Kasumi-1 (cell line): ENCODE data around the gene SLC6A17.

Experiments
- DNase-seq, 2 experiments: peaks; one replicate each; lab custom pipeline; 2025; lab: John Stamatoyannopoulos, UW

SLC6A17 gene

GRCh38 chr1:110242062-110242461 lies 91.8 kb downstream of the SLC6A17 start:
- DNase-seq: no peak

GRCh38 chr1:110242731-110243130 lies 92.4 kb downstream of the SLC6A17 start:
- DNase-seq: no peak

- no peak for DNase-seq
Observed at GRCh38 chr1:110243146-110243545, 92.9 kb downstream of the SLC6A17 start.

- no peak for DNase-seq
Observed at GRCh38 chr1:110243574-110243973, 93.3 kb downstream of the SLC6A17 start.

- DNase-seq: no peak
Observed at GRCh38 chr1:110245876-110246620, 95.8 kb downstream of the SLC6A17 start.

GRCh38 chr1:110248746-110249145 lies 98.5 kb downstream of the SLC6A17 start:
- no peak for DNase-seq

- DNase-seq: no peak
Observed at GRCh38 chr1:110249256-110249655, 99.0 kb downstream of the SLC6A17 start.

- no peak for DNase-seq
Observed at GRCh38 chr1:110250008-110250407, 99.7 kb downstream of the SLC6A17 start.

- no peak for DNase-seq
Observed at GRCh38 chr1:110250749-110251148, 100.5 kb downstream of the SLC6A17 start.
